Heart right ventricle (tissue), 16 donors: Measurements from ENCODE around the gene RHEB. TPM values are rescaled to one million over a fixed set of nuclear protein-coding genes. Genes with fewer than 3 reads are reported as not detected.

Source experiments
- ATAC-seq, 8 donors: fragments of 200-7000 bp; cut with Tn5 transposase; one replicate each; pipeline ENCODE4 v1.9.1; 2020; ENCODE audit warnings: mild to moderate bottlenecking in 8 of 8, moderate library complexity in 8 of 8, moderate number of reproducible peaks in 1 of 8
- DNase-seq, 2 donors: peaks; one replicate each; pipeline ENCODE4 v3.0.0-alpha.2; 2020
- H3K27ac ChIP-seq, 10 donors: fragments of 200-600 bp; sonication (generic) in 2 of 10; one replicate each; pipeline versions ENCODE4 v1.5.0 to v1.8.0; 2020 to 2022; ENCODE audit warnings: mild to moderate bottlenecking in 3 of 10
- H3K27me3 ChIP-seq, 7 donors: fragments of 200-600 bp; one replicate each; pipeline ENCODE4 v1.8.0; 2021 to 2022; ENCODE audit warnings: mild to moderate bottlenecking in 2 of 7
- H3K36me3 ChIP-seq, 9 donors: fragments of 200-600 bp; sonication (generic) in 1 of 9; one replicate each; pipeline versions ENCODE4 v1.5.0 to v1.8.0; 2020 to 2022; ENCODE audit warnings: mild to moderate bottlenecking in 2 of 9
- H3K4me1 ChIP-seq, 9 donors: fragments of 200-600 bp; sonication (generic) in 1 of 9; one replicate each; pipeline versions ENCODE4 v1.5.0 to v1.8.0; 2020 to 2022; ENCODE audit warnings: mild to moderate bottlenecking in 4 of 9
- H3K4me3 ChIP-seq, 10 donors: fragments of 200-600 bp; sonication (generic) in 2 of 10; one replicate each; pipeline versions ENCODE4 v1.5.0 to v1.8.0; 2020 to 2022; ENCODE audit warnings: mild to moderate bottlenecking in 7 of 10, moderate library complexity in 2 of 10
- H3K9me3 ChIP-seq, 11 donors: fragments of 200-600 bp in 10 of 11; sonication (generic) in 2 of 11; one replicate each; pipeline versions ENCODE4 v1.5.0 to v1.8.0; 2013 to 2022; ENCODE audit warnings: mild to moderate bottlenecking in 2 of 11, control low read depth in 1 of 11, moderate library complexity in 1 of 11
- WGBS, 2 donors: extraction: QIAGEN DNeasy Blood & Tissue Kit; methylation state at CpG; one replicate each; pipeline ENCODE4 v1.1.7; 2013; ENCODE audit warnings: inconsistent platforms in 1 of 2; 5-methylcytosine and 5-hydroxymethylcytosine counted together
- intact Hi-C, 10 donors: fragments of 100-400 bp; cut with DNase I; formaldehyde crosslinking; loops; one replicate each; pipeline versions ENCODE4 v1.11.1 to v1.14.2; 2022
- polyA plus RNA-seq, 2 donors: library from polyadenylated mRNA; stranded (reverse); fragments of 200-250 nt; gene quantifications; one replicate each; pipeline ENCODE4 v1.2.3, GENCODE V29; 2013
- total RNA-seq, 10 donors: library from RNA; stranded (reverse); fragmentation: NEBNext Ultra II Directional in 3 of 10; extraction: Animal tissue kit (Norgen Biotek cat#: 25700) in 3 of 10; gene quantifications; one replicate each; pipeline versions ENCODE4 v1.2.1 to v1.2.4, GENCODE V29; 2021 to 2023
- TF ChIP-seq, protein P1 (sequence below), 9 donors: fragments of 200-600 bp; sonication (generic) in 2 of 9; IDR thresholded peaks; one replicate each; pipeline versions ENCODE4 v1.5.0 to v1.8.0; 2021 to 2022; ENCODE audit warnings: antibody characterized with exemption in 9 of 9, mild to moderate bottlenecking in 5 of 9, moderate library complexity in 1 of 9
- donor health status: Arrhythmogenic right ventricular cardiomyopathy.
- donor health status: ischemic (EF 13 %, LVEDD 7.1; RV severe dilation, severe dysfunction).
- donor health status: healthy with polysubstance abuse.
- donor health status: DM: no; HTN: yes; CAD: no.
- donor health status: DM: no; HTN: no; CAD: no.
- donor health status: ischemic (EF 25% LVEDD 6.9; RV normal size, moderate dysfunction).
- donor health status: ischemic (EF 25% LVEDD 5.7; RV mildly dilated, moderate dysfunction).
- donor health status: healthy.
- donor health status: DM: yes; HTN: yes; CAD: no.
- donor health status: Ischemic cardiomyopathy.
- donor health status: ischemic (EF 35%, LVEDD 5.7; RV mildly dilated, moderate dysfunction).
- donor health status: nonischemic (EF 11% LVEDD 7.7; RV severe dilation, severe dysfunction).
- donor health status: DM: yes; HTN: yes; CAD: no.
- donor health status: PGD.
- donor health status: ischemic (EF 29% LVEDD 5.4; RV normal size, mild dysfunction).
- donor health status: nonischemic (EF 23%, LVEDD 6.1; RV moderate dilation, normal function).

The RHEB gene
- total and polyA plus RNA-seq, 12 donors, result 56.0 to 174 (median 104) TPM

GRCh38 chr7:151439855-151440798 is 79.6 kb downstream of the RHEB start, which contains the start of gene CRYGN:
Gene CRYGN (minus strand): TSS chr7:151440141. CDS start chr7:151439917, 224 bp downstream.
- H3K27ac ChIP-seq, result no peak within 1 kb of the TSS
- no peaks in the 10 kb centered on the region for H3K9me3 ChIP-seq
- H3K4me1 ChIP-seq, result peaks cover 0 to 25% (median 15%) of the 10 kb centered on the region in 9 donors
- intact Hi-C loops, result loop anchor here in 3 of 10 donors (5.0 kb wide), 2 partner anchors 58 to 63 kb away; no protein-coding TSS in a partner anchor
- H3K36me3 ChIP-seq, result no peaks in the 10 kb centered on the region
- 12 to 13% methylated on average over 46 to 51 of the region's 51 CpGs for WGBS, 2 donors
- peak within 1 kb of the TSS; percentile 18 to 46 (median 30) for H3K4me3 ChIP-seq
- ATAC-seq (peak in 3 of 8 donors; percentile 10 to 18 (median 10)), DNase-seq (no peak)
- H3K27me3 ChIP-seq, result peaks cover 0 to 33% (median 23%) of the 10 kb centered on the region in 7 donors
- TF ChIP-seq, protein P1, sequence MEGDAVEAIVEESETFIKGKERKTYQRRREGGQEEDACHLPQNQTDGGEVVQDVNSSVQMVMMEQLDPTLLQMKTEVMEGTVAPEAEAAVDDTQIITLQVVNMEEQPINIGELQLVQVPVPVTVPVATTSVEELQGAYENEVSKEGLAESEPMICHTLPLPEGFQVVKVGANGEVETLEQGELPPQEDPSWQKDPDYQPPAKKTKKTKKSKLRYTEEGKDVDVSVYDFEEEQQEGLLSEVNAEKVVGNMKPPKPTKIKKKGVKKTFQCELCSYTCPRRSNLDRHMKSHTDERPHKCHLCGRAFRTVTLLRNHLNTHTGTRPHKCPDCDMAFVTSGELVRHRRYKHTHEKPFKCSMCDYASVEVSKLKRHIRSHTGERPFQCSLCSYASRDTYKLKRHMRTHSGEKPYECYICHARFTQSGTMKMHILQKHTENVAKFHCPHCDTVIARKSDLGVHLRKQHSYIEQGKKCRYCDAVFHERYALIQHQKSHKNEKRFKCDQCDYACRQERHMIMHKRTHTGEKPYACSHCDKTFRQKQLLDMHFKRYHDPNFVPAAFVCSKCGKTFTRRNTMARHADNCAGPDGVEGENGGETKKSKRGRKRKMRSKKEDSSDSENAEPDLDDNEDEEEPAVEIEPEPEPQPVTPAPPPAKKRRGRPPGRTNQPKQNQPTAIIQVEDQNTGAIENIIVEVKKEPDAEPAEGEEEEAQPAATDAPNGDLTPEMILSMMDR (IDR thresholded peaks at IDR 0.05), result no peak

DNA sequence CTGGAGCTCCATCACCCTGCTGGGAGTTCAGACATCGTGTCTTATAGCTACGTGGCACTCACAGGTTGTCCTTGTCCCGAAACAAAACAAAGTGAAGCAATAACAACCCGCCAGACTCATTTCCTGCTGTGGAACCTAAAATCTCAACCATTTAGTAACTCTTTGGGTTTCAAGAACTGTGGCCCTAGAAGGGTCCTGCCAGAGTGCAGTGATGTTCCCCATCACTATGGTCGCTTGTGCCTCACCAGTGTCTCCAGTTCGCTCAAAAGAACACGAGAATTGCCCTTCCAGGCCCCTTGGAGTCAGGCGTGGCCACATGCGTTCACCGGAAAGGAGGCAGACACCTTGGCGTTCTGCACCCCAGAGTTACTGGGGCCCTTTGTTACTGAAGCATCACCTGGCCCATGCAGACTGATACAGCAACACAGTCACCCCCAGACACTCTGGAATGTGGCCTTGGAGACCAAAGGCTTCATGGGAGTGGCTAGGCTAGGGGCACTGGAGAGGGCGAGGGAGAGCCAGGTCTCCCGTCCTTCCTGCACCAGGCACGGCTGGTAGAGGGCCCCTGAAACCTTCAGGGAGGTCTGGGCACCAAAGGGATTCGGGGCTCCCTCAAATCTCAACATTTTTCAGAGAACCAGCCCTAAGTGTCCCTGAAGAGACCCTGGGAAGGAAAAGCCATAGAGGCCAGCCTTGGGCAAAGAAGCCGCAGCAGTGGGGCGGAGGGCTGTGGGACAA is 80.7 kb downstream of the RHEB start:
- TF ChIP-seq, protein P1 (IDR thresholded peaks at IDR 0.05), result no peak

DNA sequence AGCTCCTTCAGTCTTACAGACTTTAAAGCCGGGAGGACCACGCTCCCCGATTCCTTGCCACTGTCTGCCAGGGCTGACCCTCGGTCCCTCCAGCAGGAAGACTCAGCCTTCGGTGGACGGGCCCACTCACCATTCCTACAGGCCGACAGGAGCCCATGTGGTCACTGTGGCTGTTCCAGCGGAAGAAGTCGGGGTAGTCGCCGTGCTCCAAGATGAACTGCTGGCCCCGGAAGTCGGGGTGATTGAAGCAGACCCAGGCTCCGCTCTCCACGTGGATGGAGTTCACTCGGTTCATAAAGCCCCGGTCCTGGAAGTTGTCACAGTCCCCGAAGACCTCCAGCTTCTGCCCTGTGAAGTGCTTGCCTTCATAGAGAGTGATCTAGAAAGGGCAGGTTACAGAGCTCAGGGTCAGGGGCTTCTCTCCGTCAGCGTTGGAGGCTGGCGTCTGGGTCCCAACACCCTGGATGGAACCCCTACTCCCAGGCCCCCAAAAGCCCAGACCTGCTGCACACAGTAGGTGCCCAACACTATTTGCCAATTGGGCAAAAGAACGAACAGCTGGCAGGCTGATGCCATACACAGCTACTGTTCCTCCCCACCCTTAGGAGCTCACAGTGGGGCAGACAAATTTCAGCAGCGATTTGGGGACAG is 81.7 kb downstream of the RHEB start:
- intact Hi-C loops, result loop anchor here in 2 of 10 donors (5.0 kb wide), 1 partner anchor 56 kb away; no protein-coding TSS in a partner anchor
- DNase-seq (no peak), ATAC-seq (no peak)
- H3K9me3 ChIP-seq, result no peaks in the 10 kb centered on the region
- H3K27me3 ChIP-seq, result peaks cover 0 to 33% (median 26%) of the 10 kb centered on the region in 7 donors
- H3K27ac ChIP-seq, result no peak overlapping the region
- peaks cover 0 to 25% (median 15%) of the 10 kb centered on the region in 9 donors for H3K4me1 ChIP-seq
- H3K36me3 ChIP-seq, result no peaks in the 10 kb centered on the region
- 90 to 93% methylated on average over 23 of the region's 23 CpGs for WGBS, 2 donors
- TF ChIP-seq, protein P1 (IDR thresholded peaks at IDR 0.05), result no peak
- H3K4me3 ChIP-seq, result no peak overlapping the region

More for the DNA sequence above, 80.7 kb downstream of the RHEB start:
- no peak overlapping the region for H3K4me3 ChIP-seq
- peaks cover 0 to 33% (median 23%) of the 10 kb centered on the region in 7 donors for H3K27me3 ChIP-seq
- H3K4me1 ChIP-seq, result peaks cover 0 to 25% (median 15%) of the 10 kb centered on the region in 9 donors
- DNase-seq, result no peak
- no peak for ATAC-seq
- WGBS, 2 donors, result 90 to 97% methylated on average over 17 of the region's 17 CpGs
- intact Hi-C loops, result loop anchor here in 2 of 10 donors (5.0 kb wide), 1 partner anchor 57 kb away; no protein-coding TSS in a partner anchor
- H3K27ac ChIP-seq, result no peak overlapping the region
- H3K9me3 ChIP-seq, result no peaks in the 10 kb centered on the region
- H3K36me3 ChIP-seq, result no peaks in the 10 kb centered on the region
